GM13976 (cell line): ENCODE results near the gene CALML3.

Experiments used
- DNase-seq: peaks from one replicate; pipeline ENCODE4 v3.0.0; 2012; ENCODE audit warnings: low spot score
- CTCF ChIP-seq: IDR thresholded peaks from 2 replicates; pipeline ENCODE4 v1.5.1; 2012; ENCODE audit warnings: borderline replicate concordance, mild to moderate bottlenecking; ENCODE audit not compliant: insufficient read depth; ENCODE audit errors: extremely low read depth, missing control alignments, control extremely low read depth
- in situ Hi-C: fragments of 300-500 bp; cut with MboI; formaldehyde crosslinking; loops from one replicate; pipeline ENCODE4 v1.12.0; 2022; ENCODE audit warnings: low sequenced_read_pairs, mixed read lengths, inconsistent platforms; ENCODE audit not compliant: unreplicated experiment

Gene CALML3

GRCh38 chr10:5534880-5535856, 10.4 kb downstream of the CALML3 start:
- in situ Hi-C loops, result no loop called here
- no peak for DNase-seq
- no peak for TF ChIP-seq CTCF

- in situ Hi-C loops, result no loop called here
- no peak for TF ChIP-seq CTCF
- DNase-seq, result no peak
Observed at GRCh38 chr10:5536486-5537081, 11.8 kb downstream of the CALML3 start.

- in situ Hi-C loops, result no loop called here
- TF ChIP-seq CTCF, result no peak
- DNase-seq, result no peak
Observed at GRCh38 chr10:5537684-5538083, 12.9 kb downstream of the CALML3 start.

- DNase-seq, result no peak
- no peak for TF ChIP-seq CTCF
Observed at GRCh38 chr10:5538446-5538845, 13.7 kb downstream of the CALML3 start.

GRCh38 chr10:5538892-5539651, 14.3 kb downstream of the CALML3 start:
- no peak for TF ChIP-seq CTCF
- in situ Hi-C loops, result no loop called here

More at GRCh38 chr10:5538446-5538845, 13.7 kb downstream of the CALML3 start:
- in situ Hi-C loops, result no loop called here

GRCh38 chr10:5540080-5540479, 15.3 kb downstream of the CALML3 start:
- TF ChIP-seq CTCF, result no peak
- in situ Hi-C loops, result no loop called here
- no peak for DNase-seq

More at GRCh38 chr10:5538892-5539651, 14.3 kb downstream of the CALML3 start:
- DNase-seq, result no peak
